DMS153 treated with DMSO at 0.1 percent for 48 hours (cell line): ENCODE results near the gene CPE.
"Not testable (repeated sequence)": the region's sequence is repeated elsewhere in the genome, so short reads cannot be mapped to it uniquely, and the experiment has no call there.

Experiments used
- DNase-seq: peaks from one replicate; lab custom pipeline; 2025; ENCODE audit not compliant: unreplicated experiment; lab: John Stamatoyannopoulos, UW

The CPE gene

DNA sequence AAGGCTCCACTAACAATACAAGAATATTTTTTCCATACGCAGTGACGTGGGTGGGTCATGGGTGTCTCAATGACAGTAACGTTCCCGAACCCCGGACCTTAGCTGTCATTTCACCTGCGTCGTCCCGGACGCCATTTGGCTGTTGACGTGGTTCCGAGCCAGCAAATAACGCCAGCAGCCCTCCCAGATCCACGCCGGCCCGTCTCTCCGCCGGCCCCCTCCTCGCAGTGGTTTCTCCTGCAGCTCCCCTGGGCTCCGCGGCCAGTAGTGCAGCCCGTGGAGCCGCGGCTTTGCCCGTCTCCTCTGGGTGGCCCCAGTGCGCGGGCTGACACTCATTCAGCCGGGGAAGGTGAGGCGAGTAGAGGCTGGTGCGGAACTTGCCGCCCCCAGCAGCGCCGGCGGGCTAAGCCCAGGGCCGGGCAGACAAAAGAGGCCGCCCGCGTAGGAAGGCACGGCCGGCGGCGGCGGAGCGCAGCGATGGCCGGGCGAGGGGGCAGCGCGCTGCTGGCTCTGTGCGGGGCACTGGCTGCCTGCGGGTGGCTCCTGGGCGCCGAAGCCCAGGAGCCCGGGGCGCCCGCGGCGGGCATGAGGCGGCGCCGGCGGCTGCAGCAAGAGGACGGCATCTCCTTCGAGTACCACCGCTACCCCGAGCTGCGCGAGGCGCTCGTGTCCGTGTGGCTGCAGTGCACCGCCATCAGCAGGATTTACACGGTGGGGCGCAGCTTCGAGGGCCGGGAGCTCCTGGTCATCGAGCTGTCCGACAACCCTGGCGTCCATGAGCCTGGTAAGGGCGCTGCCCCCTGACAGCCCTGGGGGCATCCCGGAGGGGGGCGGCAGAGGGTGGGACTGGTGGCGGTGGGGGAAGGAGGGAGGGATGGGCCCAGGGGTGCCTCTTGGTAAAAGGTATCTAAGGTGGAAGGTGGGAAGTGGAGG, at the start of gene CPE:
Gene CPE (plus strand): TSS at position 264 of the 933 bp plus-strand sequence. CDS start 214 bp downstream, at position 478.
- DNase-seq = peak; percentile 71

- DNase-seq = no peak
Measured at GRCh38 chr4:165330071-165330470, 48.7 kb upstream of the CPE start.

GRCh38 chr4:165330666-165331065, 48.1 kb upstream of the CPE start:
- DNase-seq = no peak

GRCh38 chr4:165331359-165331758, 47.4 kb upstream of the CPE start:
- DNase-seq = no peak

- no peak for DNase-seq
Measured at GRCh38 chr4:165331823-165332222, 47.0 kb upstream of the CPE start.

GRCh38 chr4:165332502-165332901, 46.3 kb upstream of the CPE start:
- DNase-seq = no peak

DNA sequence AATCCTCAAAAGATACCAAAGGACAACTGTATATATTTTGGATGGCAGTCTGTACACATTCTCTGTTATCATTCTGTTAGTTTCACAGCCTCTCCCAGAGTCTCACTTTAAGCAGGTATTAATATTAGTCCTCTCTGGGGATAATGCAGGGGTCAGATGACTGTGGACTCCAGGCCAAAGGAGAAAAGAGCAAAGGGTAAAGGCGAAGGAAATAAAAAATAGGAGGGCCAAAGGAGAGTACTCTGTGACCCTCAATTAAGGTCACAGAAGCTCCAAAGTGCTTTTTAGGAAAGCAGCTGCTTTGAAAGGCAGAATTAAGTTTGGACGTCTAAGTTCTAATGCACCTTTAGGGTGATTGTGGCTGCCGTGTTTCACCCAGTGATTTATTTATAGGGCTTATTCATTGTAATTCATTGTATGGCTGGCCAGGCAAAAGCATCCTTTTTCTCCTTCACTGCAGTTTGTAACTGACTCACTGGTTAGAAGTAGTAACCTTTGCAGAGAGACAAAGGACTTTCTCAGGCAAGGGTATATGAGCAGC, 43.6 kb upstream of the CPE start:
- DNase-seq = no peak

- DNase-seq = no peak
Measured at GRCh38 chr4:165336743-165337142, 42.1 kb upstream of the CPE start.

DNA sequence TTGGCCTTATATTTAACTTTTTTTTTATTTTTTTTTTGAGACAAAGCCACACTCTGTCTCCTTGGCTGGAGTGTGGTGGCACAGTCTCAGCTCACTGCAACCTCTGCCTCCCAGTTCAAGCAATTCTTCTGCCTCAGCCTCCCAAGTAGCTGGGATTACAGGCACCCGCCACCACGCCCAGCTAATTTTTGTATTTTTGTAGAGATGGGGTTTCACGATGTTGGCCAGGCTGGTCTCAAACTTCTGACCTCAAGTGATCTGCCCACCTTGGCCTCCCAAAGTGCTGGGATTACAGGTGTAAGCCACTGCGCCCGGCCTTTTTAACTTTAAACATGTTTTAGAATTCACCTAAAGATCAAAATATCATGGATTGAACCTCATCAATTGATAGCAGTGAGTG, 36.5 kb upstream of the CPE start:
- DNase-seq = not testable (repeated sequence)

DNA sequence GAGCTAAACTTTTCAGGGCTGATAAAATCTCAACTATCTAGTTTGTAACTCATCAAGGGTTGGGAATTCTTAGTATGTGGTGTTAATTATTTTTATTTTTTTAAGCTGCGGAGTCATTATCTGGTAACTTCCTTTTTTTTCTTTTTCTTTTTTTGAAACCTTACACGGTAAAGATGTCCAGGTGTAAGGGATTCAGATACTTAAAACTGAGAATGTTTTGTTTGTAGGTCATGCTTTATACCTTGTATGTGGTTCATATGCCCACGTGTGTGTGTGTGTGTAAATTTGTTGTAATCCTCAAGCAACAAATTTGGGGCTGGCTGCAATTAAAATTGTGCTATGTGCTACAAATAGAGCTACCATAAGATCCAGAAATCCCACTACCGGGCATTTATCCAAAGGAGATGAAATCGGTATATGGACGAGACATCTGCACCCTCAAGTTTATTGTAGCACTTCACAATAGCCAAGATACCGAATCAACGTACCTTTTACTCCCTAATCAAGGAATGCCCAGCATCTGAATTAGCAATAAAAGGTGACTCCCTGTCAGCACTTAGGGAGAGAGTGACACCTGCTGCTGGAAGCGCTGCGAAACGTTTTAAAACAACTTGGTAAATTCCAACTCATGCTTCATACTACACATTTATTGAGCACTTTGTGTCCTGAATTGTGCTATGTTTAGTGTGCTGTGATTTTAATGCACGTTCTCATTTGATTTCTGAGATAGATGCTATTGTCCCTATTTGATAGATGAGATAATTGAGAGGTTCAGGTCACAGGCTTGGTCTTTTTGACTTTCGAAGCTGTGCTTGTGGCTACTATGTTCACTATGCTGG, 35.2 kb upstream of the CPE start:
- peak; percentile 31 for DNase-seq

DNA sequence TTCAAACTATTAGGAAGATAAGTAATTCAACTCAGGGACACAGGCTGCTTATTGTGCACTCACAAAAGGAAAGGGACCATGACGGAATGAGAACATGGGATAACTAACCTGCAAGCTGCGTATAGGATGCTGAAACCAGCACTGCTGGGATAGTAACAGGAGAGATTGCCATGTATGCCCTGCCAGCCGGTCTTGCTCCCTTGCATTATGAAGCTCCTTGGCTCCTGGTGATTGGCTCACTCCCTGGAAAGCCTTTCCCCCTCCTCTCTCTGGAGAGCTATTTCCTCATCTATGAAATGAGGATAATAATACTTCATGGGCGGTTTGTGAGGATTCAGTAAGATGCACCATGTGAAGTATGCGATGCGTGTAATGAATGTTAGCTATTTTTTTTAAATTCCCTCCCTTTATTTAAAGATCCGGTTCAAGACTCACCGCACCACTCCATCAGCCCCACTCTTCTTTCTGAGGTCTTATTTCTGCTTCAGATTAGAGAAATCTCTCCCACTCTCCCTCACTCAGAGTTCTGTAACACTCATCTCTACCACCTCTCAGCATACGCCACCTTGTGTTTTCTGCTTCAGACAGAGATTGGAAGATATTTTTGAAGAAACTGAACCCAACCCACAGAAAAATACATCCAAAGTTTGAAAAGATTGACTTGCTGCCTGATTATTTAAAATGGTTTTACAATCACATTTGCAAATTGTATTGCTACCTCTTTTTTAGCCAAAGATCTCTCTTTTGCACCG, 33.0 kb upstream of the CPE start:
- DNase-seq = no peak

- no peak for DNase-seq
Measured at GRCh38 chr4:165347647-165348569, 30.9 kb upstream of the CPE start.

DNA sequence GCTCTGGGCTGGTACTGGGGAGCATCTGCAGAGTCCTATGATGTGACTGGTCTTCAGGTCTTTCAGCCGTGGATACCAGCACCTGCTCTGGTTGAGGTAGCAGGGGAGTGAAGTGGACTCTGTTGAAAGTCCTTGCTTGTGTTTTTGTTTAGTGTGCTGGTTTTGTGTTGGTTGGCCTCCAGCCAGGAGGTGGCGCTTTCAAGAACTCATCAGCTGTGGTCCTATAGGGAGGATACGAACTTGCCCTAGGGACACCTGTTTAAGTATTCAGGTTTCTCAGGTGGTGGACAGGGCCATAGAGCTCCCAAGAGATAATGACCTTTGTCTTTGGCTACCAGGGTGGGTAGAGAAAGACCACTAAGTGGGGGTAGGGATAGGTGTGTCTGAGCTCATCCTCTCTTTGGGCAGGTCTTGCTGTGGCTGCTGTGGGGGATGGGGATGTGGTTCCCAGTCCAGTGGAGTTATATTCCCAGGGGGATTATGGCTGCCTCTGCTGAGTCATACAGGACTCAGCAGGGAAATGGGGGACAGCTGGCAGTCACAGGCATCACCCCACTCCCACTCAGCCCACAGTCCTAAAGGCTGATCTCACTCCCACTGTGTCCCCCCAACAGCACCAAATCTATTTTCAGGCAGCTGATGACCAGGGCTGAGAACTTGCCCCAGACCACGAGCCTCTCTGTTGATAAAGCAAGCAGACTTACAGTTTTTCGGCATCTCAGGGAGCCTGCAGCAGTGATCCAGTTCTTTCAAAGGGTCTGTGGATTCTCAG, 27.3 kb upstream of the CPE start:
- no peak for DNase-seq

GRCh38 chr4:165355900-165356300, 22.9 kb upstream of the CPE start:
- no peak for DNase-seq

DNA sequence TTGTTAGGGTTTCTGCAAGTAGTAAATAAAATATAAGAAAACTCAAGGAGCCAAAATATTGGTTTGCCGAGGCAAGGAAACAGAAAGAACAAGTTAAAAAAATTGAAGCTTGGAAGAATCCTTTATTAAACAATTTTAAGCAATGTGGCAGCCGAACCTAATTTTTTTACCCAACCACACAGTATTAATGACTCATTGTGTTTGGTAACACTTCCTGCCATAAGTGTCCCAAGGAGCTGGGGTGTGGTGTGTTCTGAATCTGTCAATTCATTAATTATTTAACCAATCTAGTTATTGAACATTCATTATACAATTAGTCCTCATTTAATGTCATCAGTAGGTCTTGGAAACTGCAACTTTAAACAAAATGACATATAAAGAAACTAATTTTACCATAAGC, 19.3 kb upstream of the CPE start:
- no peak for DNase-seq

- no peak for DNase-seq
Measured at GRCh38 chr4:165360041-165360695, 18.6 kb upstream of the CPE start.

- DNase-seq = no peak
Measured at GRCh38 chr4:165360985-165361670, 17.7 kb upstream of the CPE start.

DNA sequence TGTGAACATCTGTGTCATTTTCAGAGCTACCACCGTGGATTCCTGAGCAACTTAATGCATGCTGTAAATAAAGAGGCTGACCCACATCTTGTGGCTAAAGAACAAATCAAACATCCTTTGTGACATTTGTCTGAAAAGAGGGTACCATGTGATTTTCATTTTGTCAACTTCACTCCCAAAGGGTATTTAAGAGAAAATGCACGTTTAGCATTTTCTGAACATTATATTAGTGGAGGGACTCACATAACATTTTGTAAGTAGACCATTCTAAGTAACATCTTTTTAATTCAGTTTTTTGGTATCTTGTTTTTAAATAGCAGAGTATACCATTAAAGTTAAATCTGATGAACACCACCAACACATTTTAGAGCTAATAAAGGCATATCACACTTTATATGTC, 17.0 kb upstream of the CPE start:
- no peak for DNase-seq
